AG09319 (cell line): ENCODE data around the gene LHX5.
"Not testable (repeated sequence)": the region's sequence is repeated elsewhere in the genome, so short reads cannot be mapped to it uniquely, and the experiment has no call there.

Source experiments
- DNase-seq: peaks from one replicate; pipeline ENCODE4 v3.0.0-alpha.2; 2010; ENCODE audit warnings: low read depth; ENCODE audit errors: extremely low read depth
- TF ChIP-seq, protein P1 (sequence below): IDR thresholded peaks from 2 replicates; pipeline ENCODE4 v1.5.1; 2011; ENCODE audit warnings: low read depth, mild to moderate bottlenecking, inconsistent platforms, low read length, moderate library complexity

LHX5 gene

DNA sequence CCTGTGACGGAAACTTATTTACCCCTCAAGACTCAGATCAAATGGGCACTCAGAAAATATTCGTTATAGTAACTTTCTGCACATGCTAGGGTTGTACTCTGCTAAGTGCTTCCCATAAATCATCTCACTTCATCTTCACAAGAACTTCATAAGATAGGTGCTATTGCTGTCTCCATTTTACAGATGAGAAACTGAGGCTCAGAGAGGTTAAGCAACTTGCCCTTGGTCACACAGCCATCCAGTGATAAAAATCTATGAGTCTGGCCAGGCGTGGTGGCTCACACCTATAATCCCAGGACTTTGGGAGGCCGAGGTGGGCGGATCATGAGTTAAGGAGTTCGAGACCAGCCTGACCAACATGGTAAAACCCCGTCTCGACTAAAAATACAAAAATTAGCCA is 33.2 kb upstream of the LHX5 start:
- no peak for DNase-seq
- TF ChIP-seq, protein P1, sequence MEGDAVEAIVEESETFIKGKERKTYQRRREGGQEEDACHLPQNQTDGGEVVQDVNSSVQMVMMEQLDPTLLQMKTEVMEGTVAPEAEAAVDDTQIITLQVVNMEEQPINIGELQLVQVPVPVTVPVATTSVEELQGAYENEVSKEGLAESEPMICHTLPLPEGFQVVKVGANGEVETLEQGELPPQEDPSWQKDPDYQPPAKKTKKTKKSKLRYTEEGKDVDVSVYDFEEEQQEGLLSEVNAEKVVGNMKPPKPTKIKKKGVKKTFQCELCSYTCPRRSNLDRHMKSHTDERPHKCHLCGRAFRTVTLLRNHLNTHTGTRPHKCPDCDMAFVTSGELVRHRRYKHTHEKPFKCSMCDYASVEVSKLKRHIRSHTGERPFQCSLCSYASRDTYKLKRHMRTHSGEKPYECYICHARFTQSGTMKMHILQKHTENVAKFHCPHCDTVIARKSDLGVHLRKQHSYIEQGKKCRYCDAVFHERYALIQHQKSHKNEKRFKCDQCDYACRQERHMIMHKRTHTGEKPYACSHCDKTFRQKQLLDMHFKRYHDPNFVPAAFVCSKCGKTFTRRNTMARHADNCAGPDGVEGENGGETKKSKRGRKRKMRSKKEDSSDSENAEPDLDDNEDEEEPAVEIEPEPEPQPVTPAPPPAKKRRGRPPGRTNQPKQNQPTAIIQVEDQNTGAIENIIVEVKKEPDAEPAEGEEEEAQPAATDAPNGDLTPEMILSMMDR: no peak

DNA sequence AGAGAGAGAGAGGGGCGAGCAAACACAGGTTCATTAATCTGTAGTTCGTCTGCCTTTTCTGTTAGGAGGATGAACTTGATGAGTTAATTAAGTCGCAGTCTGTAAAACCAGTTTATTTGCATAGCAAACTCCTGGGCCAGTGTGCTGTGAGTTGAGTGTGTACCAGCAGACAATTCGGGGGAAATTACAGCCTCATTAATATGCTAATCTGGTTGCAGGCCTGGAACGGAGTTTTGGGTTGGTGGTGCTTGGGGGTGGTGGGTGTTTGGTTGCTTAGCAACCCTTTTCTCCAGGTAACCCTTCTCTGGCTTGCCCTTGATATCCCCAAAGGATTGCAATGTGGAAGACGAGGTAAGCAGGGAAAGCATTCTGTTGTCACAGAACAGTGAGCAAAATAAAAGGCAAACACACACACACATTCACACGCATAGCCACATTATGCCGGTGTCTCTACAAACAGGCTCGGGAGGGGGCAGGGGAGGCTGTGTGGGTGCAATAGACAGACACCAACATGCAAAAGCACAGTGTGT is 29.2 kb upstream of the LHX5 start:
- TF ChIP-seq, protein P1: no peak
- DNase-seq: no peak

GRCh38 chr12:113500306-113500675 is 28.6 kb upstream of the LHX5 start:
- DNase-seq: no peak
- TF ChIP-seq, protein P1: no peak

- DNase-seq: no peak
- TF ChIP-seq, protein P1: no peak
Measured at GRCh38 chr12:113498490-113498889, 26.8 kb upstream of the LHX5 start.

DNA sequence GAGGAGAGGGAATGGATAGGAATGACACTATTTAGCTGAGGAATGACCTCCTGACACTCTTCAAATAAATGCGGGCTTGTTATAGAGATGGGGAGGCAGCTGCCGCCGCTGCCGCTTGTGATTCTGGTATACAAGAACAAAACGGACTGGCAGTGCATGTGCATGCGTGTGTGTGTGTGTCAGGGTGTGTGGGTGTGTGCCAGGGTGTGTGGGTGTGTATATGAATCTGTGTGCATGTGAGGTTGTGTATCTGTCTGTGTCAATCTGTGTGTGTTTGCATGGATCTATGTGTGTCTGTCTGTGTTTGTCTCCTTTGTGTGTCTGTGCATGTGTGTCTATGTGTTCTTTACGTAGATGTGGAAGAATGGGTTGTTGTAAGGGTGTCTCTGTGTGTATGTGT is 26.0 kb upstream of the LHX5 start:
- TF ChIP-seq, protein P1: no peak
- no peak for DNase-seq

DNA sequence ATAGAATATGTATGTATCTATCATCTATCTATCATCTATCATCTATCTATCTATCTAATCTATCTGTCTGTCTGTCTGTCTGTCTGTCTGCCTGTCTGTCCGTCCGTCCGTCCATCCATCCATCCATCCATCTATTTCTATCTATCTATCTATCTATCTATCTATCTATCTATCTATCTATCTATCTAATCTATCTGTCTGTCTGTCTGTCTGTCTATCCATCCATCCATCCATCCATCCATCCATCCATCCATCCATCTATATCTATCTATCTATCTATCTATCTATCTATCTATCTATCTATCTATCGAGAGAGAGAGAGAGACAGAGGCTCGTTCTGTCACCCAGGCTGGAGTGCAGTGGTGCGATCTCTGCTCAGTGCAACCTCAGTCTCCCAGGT is 24.3 kb upstream of the LHX5 start:
- not testable (repeated sequence) for DNase-seq

DNA sequence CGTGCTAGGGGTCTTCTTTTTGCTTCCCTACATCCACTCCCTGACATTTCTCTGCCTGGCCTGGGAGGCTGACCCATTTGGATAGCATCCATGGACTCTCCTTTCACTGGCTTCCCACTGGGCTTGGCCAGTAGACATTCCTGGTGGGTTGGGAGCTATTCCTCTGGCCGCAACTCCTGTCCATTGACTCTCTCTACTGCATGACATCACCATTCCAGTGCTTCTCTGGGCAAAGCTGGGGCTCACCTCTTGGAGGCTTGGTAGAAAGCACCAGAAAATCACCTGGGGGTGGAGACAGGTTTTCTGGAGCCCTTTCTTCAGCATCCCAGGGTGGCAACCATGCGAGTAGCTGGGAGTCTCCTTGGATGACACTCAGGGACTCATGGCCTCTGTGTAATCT is 16.7 kb upstream of the LHX5 start:
- TF ChIP-seq, protein P1: no peak
- no peak for DNase-seq

- TF ChIP-seq, protein P1: no peak
- no peak for DNase-seq
Measured at GRCh38 chr12:113486722-113487121, 15.1 kb upstream of the LHX5 start.
